ENCODE results near the gene DNAAF5. TPM values are rescaled to one million over a fixed set of nuclear protein-coding genes. Genes with fewer than 3 reads are reported as not detected.

The DNAAF5 gene
- total RNA-seq, 1 donor from 2014 or later: 59.7 TPM

DNA sequence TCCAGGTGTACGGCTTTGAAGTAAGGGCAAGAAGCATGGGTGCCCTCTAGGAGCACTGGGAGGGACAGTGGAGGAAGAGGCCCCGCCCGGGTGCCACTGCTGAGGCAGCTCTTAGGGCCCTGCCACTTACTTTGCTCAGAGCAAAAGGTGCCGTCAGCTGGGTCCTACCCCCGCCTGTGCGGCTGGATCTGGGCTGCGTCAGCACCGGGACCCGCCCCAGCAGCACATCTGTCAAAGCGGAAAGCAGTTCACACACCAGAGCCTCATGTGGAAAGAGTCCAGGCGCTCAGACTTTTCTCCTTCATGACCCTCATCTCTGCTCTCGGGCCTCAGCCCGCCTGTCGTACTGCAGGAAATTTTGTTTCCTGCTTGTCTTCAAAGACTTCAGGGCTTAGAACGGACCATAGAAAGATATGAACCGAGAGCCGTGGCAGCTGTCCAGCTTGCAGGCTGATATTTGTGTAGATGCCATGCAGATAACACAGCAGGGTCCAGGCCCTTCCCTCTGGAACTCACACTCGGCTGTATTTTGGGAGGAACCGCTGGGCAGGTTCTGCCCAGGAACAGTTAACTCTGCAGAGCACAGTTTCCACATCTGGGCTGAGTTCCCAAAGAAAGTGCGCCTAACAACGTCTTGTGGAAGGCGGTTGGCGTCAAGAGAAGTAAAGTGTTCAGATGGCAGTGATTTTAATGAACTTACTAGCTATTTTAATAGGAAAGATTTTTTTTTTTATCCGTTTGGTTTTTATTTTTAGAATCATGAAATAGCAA, 44.9 kb downstream of the DNAAF5 start:
- TF ChIP-seq, protein P1, sequence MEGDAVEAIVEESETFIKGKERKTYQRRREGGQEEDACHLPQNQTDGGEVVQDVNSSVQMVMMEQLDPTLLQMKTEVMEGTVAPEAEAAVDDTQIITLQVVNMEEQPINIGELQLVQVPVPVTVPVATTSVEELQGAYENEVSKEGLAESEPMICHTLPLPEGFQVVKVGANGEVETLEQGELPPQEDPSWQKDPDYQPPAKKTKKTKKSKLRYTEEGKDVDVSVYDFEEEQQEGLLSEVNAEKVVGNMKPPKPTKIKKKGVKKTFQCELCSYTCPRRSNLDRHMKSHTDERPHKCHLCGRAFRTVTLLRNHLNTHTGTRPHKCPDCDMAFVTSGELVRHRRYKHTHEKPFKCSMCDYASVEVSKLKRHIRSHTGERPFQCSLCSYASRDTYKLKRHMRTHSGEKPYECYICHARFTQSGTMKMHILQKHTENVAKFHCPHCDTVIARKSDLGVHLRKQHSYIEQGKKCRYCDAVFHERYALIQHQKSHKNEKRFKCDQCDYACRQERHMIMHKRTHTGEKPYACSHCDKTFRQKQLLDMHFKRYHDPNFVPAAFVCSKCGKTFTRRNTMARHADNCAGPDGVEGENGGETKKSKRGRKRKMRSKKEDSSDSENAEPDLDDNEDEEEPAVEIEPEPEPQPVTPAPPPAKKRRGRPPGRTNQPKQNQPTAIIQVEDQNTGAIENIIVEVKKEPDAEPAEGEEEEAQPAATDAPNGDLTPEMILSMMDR (IDR thresholded peaks at IDR 0.05; ENCODE audit: insufficient read depth, low read length, poor library complexity, severe bottlenecking): no peak
- no peaks in the 10 kb centered on the region for H3K27me3 ChIP-seq (ENCODE audit: control insufficient read depth, insufficient read depth, low read length)
- no peak overlapping the region for H3K4me3 ChIP-seq (ENCODE audit: low read depth, low read length)
- no peaks in the 10 kb centered on the region for H3K36me3 ChIP-seq (ENCODE audit: control insufficient read depth, insufficient read depth, low read length)
- peak; percentile 42 for DNase-seq (ENCODE audit: low read depth)

- Histone ChIP-seq H3K36me3 (ENCODE audit: control insufficient read depth, insufficient read depth, low read length) (no peaks in the 10 kb centered on the region), H3K4me3 (ENCODE audit: low read depth, low read length) (no peak overlapping the region), H3K27me3 (ENCODE audit: control insufficient read depth, insufficient read depth, low read length) (no peaks in the 10 kb centered on the region)
- TF ChIP-seq, protein P1 (IDR thresholded peaks at IDR 0.05; ENCODE audit: insufficient read depth, low read length, poor library complexity, severe bottlenecking): no peak
- no peak for DNase-seq (ENCODE audit: low read depth)
Measured at GRCh38 chr7:772005-772294, 45.5 kb downstream of the DNAAF5 start.

- TF ChIP-seq, protein P1 (IDR thresholded peaks at IDR 0.05; ENCODE audit: insufficient read depth, low read length, poor library complexity, severe bottlenecking): no peak
- no peak for DNase-seq (ENCODE audit: low read depth)
- Histone ChIP-seq H3K27me3 (ENCODE audit: control insufficient read depth, insufficient read depth, low read length) (no peaks in the 10 kb centered on the region), H3K36me3 (ENCODE audit: control insufficient read depth, insufficient read depth, low read length) (no peaks in the 10 kb centered on the region), H3K4me3 (ENCODE audit: low read depth, low read length) (no peak overlapping the region)
Measured at GRCh38 chr7:772392-772791, 45.9 kb downstream of the DNAAF5 start.

- DNase-seq (ENCODE audit: low read depth): no peak
- H3K27me3 ChIP-seq (ENCODE audit: control insufficient read depth, insufficient read depth, low read length): no peaks in the 10 kb centered on the region
- no peak overlapping the region for H3K4me3 ChIP-seq (ENCODE audit: low read depth, low read length)
- no peaks in the 10 kb centered on the region for H3K36me3 ChIP-seq (ENCODE audit: control insufficient read depth, insufficient read depth, low read length)
- TF ChIP-seq, protein P1 (IDR thresholded peaks at IDR 0.05; ENCODE audit: insufficient read depth, low read length, poor library complexity, severe bottlenecking): no peak
Measured at GRCh38 chr7:772861-773621, 46.5 kb downstream of the DNAAF5 start.

- no peak for DNase-seq (ENCODE audit: low read depth)
- TF ChIP-seq, protein P1 (IDR thresholded peaks at IDR 0.05; ENCODE audit: insufficient read depth, low read length, poor library complexity, severe bottlenecking): no peak
- Histone ChIP-seq H3K4me3 (ENCODE audit: low read depth, low read length) (no peak overlapping the region), H3K27me3 (ENCODE audit: control insufficient read depth, insufficient read depth, low read length) (no peaks in the 10 kb centered on the region), H3K36me3 (ENCODE audit: control insufficient read depth, insufficient read depth, low read length) (no peaks in the 10 kb centered on the region)
Measured at GRCh38 chr7:773622-773915, 47.1 kb downstream of the DNAAF5 start.
